Karpas-422 (cell line): Measurements from ENCODE around the gene NWD2. TPM values are rescaled to one million over a fixed set of nuclear protein-coding genes. Genes with fewer than 3 reads are reported as not detected.
A peak's percentile ranks its signal among the peaks of the same experiment; 100 is the strongest.

Experiments used
- DNase-seq: peaks from one replicate; pipeline ENCODE4 v3.0.0-alpha.2; 2015
- H2AFZ ChIP-seq: fragments of 200-600 bp; sonication (generic); 2 replicates; pipeline ENCODE4 v1.6.1; 2014; ENCODE audit warnings: antibody characterized with exemption, low read length, mixed read lengths
- H3K27ac ChIP-seq: fragments of 200-600 bp; sonication (generic); 2 replicates; pipeline ENCODE4 v1.5.1; 2014; ENCODE audit warnings: mild to moderate bottlenecking, low read length, moderate library complexity
- H3K27me3 ChIP-seq: fragments of 200-600 bp; sonication (generic); 2 replicates; pipeline ENCODE4 v1.6.1; 2014; ENCODE audit warnings: low read length, mixed read lengths
- H3K36me3 ChIP-seq: fragments of 200-600 bp; sonication (generic); 2 replicates; pipeline ENCODE4 v1.6.1; 2014; ENCODE audit warnings: low read length, mixed read lengths; ENCODE audit not compliant: insufficient read depth
- H3K4me1 ChIP-seq: fragments of 200-600 bp; sonication (generic); 2 replicates; pipeline ENCODE4 v1.6.1; 2014; ENCODE audit warnings: mild to moderate bottlenecking, low read length, mixed read lengths
- H3K4me2 ChIP-seq: fragments of 200-600 bp; sonication (generic); 2 replicates; pipeline ENCODE4 v1.6.1; 2014; ENCODE audit warnings: low read length, low read depth, mild to moderate bottlenecking; ENCODE audit not compliant: poor library complexity, severe bottlenecking
- H3K4me3 ChIP-seq: fragments of 200-600 bp; sonication (generic); 2 replicates; pipeline ENCODE4 v1.5.1; 2014; ENCODE audit warnings: mild to moderate bottlenecking, antibody characterized with exemption, low read length, mixed read lengths
- H3K79me2 ChIP-seq: fragments of 200-600 bp; sonication (generic); 2 replicates; pipeline ENCODE4 v1.6.1; 2014; ENCODE audit warnings: mild to moderate bottlenecking, low read length, mixed read lengths
- H3K9ac ChIP-seq: fragments of 200-600 bp; sonication (generic); 2 replicates; pipeline ENCODE4 v1.6.0; 2014; ENCODE audit warnings: low read length
- H3K9me2 ChIP-seq: fragments of 200-600 bp; sonication (generic), shearing (Covaris generic); replicated peaks from 2 replicates; pipeline ENCODE4 v1.6.0; 2014; ENCODE audit warnings: mild to moderate bottlenecking, low read length, moderate library complexity; ENCODE audit not compliant: insufficient read depth
- H3K9me3 ChIP-seq: fragments of 300-700, 200-600 bp; sonication (generic); 2 replicates; pipeline ENCODE4 v1.6.1; 2014; ENCODE audit warnings: low read length, mixed read lengths
- H4K20me1 ChIP-seq: fragments of 200-600 bp; sonication (generic); 2 replicates; pipeline ENCODE4 v1.6.1; 2014; ENCODE audit warnings: mild to moderate bottlenecking, antibody characterized with exemption, low read length, low read depth; ENCODE audit not compliant: insufficient read depth
- total RNA-seq: library from RNA; depleted of rRNA; stranded (reverse); fragments of >200 nt; shearing (Covaris generic); gene quantifications from 2 replicates; pipeline ENCODE4 v1.2.3, GENCODE V29; 2014; ENCODE audit warnings: low replicate concordance

NWD2 gene
- total RNA-seq, 1 experiment from 2014 or later: not detected

DNA sequence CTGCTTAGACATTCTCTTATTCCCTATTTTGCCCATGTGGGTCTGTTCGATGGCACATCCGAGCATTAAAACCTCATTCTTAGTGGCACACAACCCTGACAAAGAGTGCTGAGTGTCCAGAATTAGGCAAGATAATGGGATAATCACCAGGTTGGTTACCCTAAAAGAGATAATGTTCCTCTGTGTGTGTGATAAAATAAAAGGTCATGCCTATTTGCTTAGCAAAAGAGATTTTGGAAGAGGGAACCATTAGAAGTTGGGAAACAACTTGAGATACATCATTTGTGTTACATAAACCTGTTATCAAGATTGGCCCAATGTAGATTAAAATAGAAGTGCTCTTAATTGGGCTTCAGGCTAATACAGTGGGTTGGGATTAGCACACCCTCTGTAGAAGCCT, 182.7 kb downstream of the NWD2 start:
- H3K4me1 ChIP-seq: no peaks in the 10 kb centered on the region
- H3K36me3 ChIP-seq: no peaks in the 10 kb centered on the region
- H3K27me3 ChIP-seq: no peaks in the 10 kb centered on the region
- no peak overlapping the region for H2AFZ ChIP-seq
- no peak overlapping the region for H3K27ac ChIP-seq
- no peak overlapping the region for H3K4me2 ChIP-seq
- H3K9me2 ChIP-seq: peaks cover 8% of the 10 kb centered on the region; the same call in 1 of the 2 replicates
- H3K9me3 ChIP-seq: no peaks in the 10 kb centered on the region
- no peaks in the 10 kb centered on the region for H3K79me2 ChIP-seq
- H3K9ac ChIP-seq: no peak overlapping the region
- no peak overlapping the region for H3K4me3 ChIP-seq
- no peaks in the 10 kb centered on the region for H4K20me1 ChIP-seq
- DNase-seq: no peak

DNA sequence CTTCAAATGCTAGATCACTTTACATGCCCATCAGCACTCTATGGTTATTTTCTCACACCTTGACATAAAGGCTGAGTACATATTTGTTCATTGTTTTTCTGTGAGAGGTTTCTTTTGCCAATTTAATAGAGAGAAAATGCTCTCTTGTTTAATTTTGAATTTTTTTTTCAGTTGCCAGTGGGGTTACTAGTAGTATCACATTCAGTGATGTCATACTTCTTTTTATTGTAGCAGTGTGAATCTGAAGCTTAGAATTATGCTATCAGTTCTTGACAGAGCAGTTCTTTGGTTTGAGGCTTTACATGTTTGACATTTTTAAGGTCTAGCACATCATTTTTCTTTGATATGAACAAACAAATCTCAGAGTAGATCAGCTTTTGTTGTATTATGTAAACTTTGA, 185.4 kb downstream of the NWD2 start:
- Histone ChIP-seq H3K79me2 (no peaks in the 10 kb centered on the region), H4K20me1 (no peaks in the 10 kb centered on the region), H3K4me2 (no peak overlapping the region), H3K9ac (no peak overlapping the region), H3K4me3 (no peak overlapping the region), H3K4me1 (no peaks in the 10 kb centered on the region), H3K9me3 (no peaks in the 10 kb centered on the region), H3K36me3 (no peaks in the 10 kb centered on the region), H3K9me2 (no peaks in the 10 kb centered on the region), H3K27ac (no peak overlapping the region), H2AFZ (no peak overlapping the region), H3K27me3 (no peaks in the 10 kb centered on the region)
- DNase-seq: peak; percentile 11

DNA sequence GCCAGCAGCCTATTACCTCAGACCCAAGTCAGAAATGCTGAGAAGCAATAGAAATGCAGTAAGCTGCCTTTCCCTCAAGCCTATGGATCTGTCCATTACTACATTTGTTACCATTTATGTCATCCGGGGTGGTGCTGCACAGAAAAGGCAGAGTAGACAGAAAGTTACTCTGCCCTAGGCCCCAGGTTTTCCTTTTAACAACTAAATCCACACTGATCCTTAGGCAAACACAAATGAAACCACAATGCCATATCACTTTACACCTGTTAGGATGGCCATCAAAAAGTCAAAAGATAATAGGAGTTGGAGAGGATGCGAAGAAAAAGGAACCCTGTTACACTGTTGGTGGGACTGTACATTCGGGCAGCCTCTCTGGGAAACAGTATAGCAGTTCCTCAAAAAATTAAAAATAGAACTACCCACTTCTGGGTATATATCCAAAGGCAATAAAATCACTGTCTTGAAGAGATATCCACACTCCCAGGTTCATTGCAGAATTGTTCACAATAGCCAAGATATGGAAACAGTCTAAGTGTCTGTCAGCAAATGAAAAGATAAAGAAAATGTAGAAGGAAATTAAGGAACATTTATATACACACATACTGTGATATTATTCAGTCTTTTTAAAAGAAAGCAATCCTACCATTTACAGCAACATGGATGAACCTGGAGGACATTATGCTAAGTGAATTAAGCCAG, 186.3 kb downstream of the NWD2 start:
- DNase-seq: no peak
- H3K9me3 ChIP-seq: no peaks in the 10 kb centered on the region
- no peak overlapping the region for H2AFZ ChIP-seq
- no peak overlapping the region for H3K27ac ChIP-seq
- H3K4me1 ChIP-seq: no peaks in the 10 kb centered on the region
- no peaks in the 10 kb centered on the region for H4K20me1 ChIP-seq
- H3K36me3 ChIP-seq: no peaks in the 10 kb centered on the region
- no peaks in the 10 kb centered on the region for H3K79me2 ChIP-seq
- no peaks in the 10 kb centered on the region for H3K9me2 ChIP-seq
- H3K4me3 ChIP-seq: no peak overlapping the region
- no peak overlapping the region for H3K4me2 ChIP-seq
- no peaks in the 10 kb centered on the region for H3K27me3 ChIP-seq
- H3K9ac ChIP-seq: no peak overlapping the region

DNA sequence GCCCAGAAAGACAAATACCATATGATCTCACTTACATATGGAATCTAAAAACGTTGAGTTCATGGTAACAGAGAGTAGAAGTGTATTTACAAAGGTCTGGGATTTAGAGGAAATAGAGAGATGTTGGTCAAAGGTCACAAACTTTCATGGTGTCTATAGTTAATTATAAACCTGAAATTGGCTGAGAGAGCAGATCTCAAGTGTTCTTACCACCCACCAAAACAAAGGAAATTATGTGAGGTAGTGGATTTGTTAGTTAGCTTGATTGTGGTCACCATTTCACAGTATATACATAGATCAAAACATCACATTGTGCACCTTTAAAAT, 186.8 kb downstream of the NWD2 start:
- Histone ChIP-seq H3K9me3 (no peaks in the 10 kb centered on the region), H4K20me1 (no peaks in the 10 kb centered on the region), H3K79me2 (no peaks in the 10 kb centered on the region), H3K36me3 (no peaks in the 10 kb centered on the region), H3K9me2 (no peaks in the 10 kb centered on the region), H2AFZ (no peak overlapping the region), H3K4me1 (no peaks in the 10 kb centered on the region), H3K4me3 (no peak overlapping the region), H3K9ac (no peak overlapping the region), H3K4me2 (no peak overlapping the region), H3K27ac (no peak overlapping the region), H3K27me3 (no peaks in the 10 kb centered on the region)
- DNase-seq: peak; percentile 14

DNA sequence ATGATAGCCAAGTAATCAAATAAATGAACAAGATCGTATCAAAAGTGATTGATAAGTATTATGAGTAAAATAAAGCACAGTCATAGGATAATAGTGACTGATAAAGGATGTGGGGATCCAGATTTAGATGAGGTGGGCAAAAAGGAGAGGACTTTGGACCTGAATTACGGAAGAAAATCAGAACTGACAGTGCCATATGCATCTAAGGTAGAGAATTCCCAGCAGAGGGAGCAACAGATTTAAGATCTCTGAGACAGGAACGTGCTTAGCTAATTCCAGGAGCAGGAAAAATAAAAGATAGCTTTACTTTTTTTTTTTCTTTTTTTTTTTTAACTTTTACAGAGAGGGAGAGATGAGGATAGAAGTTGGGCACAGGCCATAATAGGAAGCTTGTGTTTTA, 189.9 kb downstream of the NWD2 start:
- Histone ChIP-seq H3K4me3 (no peak overlapping the region), H3K9ac (no peak overlapping the region), H4K20me1 (no peaks in the 10 kb centered on the region), H3K4me2 (no peak overlapping the region), H3K27me3 (no peaks in the 10 kb centered on the region), H3K9me2 (no peaks in the 10 kb centered on the region), H3K4me1 (no peaks in the 10 kb centered on the region), H3K27ac (no peak overlapping the region), H3K9me3 (no peaks in the 10 kb centered on the region), H2AFZ (no peak overlapping the region), H3K79me2 (no peaks in the 10 kb centered on the region), H3K36me3 (no peaks in the 10 kb centered on the region)
- no peak for DNase-seq

DNA sequence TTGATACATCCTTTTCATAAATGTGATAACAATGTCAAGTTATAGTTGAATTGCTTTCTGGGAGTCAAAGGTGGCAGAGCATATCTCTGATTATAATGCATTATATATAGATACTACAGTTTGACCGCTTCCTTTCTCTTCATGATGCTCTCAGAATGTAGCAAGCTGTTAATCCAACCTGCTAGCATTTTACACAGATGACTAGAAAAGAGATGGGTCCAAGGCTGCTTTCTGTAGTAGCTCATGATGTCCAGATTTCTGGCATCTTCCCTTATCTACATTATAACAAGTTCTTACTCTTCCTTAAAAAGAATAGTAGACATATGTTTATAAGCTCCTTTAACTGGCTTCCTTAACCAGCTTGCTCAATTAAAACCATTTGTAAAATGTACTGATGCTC, 192.0 kb downstream of the NWD2 start:
- H3K9ac ChIP-seq: no peak overlapping the region
- no peaks in the 10 kb centered on the region for H3K9me2 ChIP-seq
- H3K36me3 ChIP-seq: no peaks in the 10 kb centered on the region
- H3K27ac ChIP-seq: no peak overlapping the region
- H3K27me3 ChIP-seq: no peaks in the 10 kb centered on the region
- H4K20me1 ChIP-seq: no peaks in the 10 kb centered on the region
- H3K9me3 ChIP-seq: no peaks in the 10 kb centered on the region
- no peak for DNase-seq
- H3K79me2 ChIP-seq: no peaks in the 10 kb centered on the region
- no peaks in the 10 kb centered on the region for H3K4me1 ChIP-seq
- no peak overlapping the region for H3K4me3 ChIP-seq
- H2AFZ ChIP-seq: no peak overlapping the region
- H3K4me2 ChIP-seq: no peak overlapping the region

DNA sequence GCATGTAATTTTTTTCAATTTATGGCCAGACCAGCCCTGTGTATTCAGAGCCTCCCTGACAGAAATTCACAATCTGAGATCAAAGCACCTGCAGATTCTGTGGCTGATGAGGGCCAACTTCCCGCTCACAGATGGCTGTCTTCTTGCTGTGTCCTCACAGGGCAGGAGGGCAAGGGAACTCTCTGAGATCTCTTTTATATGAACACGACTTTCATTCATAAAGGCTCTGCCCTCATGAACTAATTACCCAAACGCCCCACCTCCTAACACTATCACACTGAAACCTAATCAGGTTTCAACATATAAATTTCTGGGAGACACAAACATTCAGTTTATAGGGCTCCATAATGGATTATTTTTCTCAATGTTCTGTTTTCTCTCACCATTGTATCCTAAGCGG, 192.6 kb downstream of the NWD2 start:
- H3K79me2 ChIP-seq: no peaks in the 10 kb centered on the region
- DNase-seq: no peak
- no peak overlapping the region for H3K4me3 ChIP-seq
- no peaks in the 10 kb centered on the region for H3K36me3 ChIP-seq
- H2AFZ ChIP-seq: no peak overlapping the region
- no peak overlapping the region for H3K27ac ChIP-seq
- H3K9ac ChIP-seq: no peak overlapping the region
- H3K9me3 ChIP-seq: no peaks in the 10 kb centered on the region
- no peaks in the 10 kb centered on the region for H3K9me2 ChIP-seq
- no peak overlapping the region for H3K4me2 ChIP-seq
- H3K4me1 ChIP-seq: no peaks in the 10 kb centered on the region
- H4K20me1 ChIP-seq: no peaks in the 10 kb centered on the region
- H3K27me3 ChIP-seq: no peaks in the 10 kb centered on the region

DNA sequence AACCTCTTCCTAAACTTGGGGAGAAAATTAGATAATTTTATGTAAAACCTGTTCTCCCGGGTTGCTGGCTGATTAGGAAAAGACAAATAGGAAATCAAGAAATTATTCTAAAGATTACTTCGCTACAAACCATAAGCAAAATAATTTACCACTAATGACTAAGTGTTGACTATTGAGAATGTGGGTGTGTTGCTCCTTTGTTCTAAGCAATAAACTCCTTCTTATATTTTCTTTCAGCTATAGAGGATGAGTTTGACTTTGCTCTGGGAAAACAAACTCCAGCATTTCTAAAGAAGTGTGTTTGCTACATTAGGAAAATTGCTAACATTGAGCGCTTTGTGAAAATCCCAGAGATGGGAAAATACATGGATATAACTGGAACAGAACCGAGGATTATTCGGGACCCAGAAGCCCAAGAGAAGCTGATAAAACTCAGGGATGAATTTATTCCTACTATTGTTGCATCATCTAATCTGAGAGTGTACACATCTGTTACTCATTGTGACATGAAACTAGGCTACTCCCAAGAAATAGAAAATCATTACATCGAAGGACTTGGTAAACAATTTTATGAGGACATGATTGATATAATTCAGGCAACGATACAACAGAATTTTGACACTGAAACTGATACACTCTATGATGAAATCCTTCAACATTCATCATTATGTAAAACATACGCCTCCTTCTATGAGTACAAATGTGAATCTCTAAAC, 194.2 kb downstream of the NWD2 start:
- no peaks in the 10 kb centered on the region for H3K27me3 ChIP-seq
- no peaks in the 10 kb centered on the region for H3K79me2 ChIP-seq
- no peak overlapping the region for H3K9ac ChIP-seq
- H3K27ac ChIP-seq: no peak overlapping the region
- H2AFZ ChIP-seq: no peak overlapping the region
- H3K4me1 ChIP-seq: no peaks in the 10 kb centered on the region
- no peaks in the 10 kb centered on the region for H4K20me1 ChIP-seq
- no peaks in the 10 kb centered on the region for H3K9me2 ChIP-seq
- H3K4me3 ChIP-seq: no peak overlapping the region
- no peak overlapping the region for H3K4me2 ChIP-seq
- no peaks in the 10 kb centered on the region for H3K9me3 ChIP-seq
- no peaks in the 10 kb centered on the region for H3K36me3 ChIP-seq
- DNase-seq: no peak
